ENCODE data around the gene ZDHHC7.

The ZDHHC7 gene

DNA sequence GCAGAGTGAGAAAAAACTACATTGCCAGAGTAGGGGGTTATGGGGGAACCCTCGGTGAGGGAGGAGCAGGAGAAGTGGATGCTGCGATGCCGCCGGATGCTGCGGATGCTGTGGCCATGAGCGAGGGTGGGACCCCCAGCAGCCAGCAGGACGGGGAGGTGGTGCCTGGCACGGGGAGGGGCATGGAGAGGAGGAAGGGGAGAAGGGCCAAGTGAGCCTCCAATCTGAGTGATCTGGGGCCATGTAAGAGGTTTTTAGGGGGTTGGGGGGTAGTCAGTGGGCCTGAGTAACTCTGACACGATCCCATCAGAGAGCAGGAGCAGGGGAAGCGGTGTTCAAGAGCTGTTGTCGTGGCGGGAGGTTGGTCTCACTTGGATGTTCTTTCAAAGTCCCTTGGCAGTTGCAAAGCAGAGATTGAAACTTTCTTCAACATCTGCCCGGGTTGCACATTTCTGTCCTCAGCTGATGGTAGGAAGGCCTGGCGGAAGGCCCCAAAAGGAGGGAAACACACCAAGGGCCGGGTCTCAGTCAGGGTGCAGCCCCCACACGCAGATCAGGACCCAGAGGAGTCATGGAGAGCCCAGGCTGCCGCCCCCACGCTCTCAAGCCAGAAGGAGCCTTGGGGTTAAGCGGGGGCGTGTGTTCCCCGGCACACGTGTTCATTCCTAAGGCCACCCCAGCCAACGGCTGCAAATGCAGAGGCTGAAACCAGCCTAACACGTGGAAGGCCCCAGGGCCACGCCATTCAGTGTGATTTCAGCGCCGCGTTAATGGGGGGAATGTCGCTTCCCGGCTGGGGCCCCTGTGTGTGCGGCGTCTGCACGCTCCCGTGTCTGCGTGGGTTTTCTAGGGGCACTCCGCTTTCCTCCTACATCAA, 81.7 kb downstream of the ZDHHC7 start:
- Histone ChIP-seq H3K9me3 (ENCODE audit: control insufficient read depth in 1 of 2, low read length in 2 of 2) (no peaks in the 10 kb centered on the region), H3K4me1 (ENCODE audit: control insufficient read depth in 1 of 2, insufficient read depth in 2 of 2, low read length in 2 of 2) (peaks cover 13 to 25% of the 10 kb centered on the region in 2 donors), H3K36me3 (ENCODE audit: control insufficient read depth in 1 of 2, insufficient read depth in 2 of 2, low read length in 2 of 2) (no peaks in the 10 kb centered on the region), H3K27ac (ENCODE audit: low read length) (no peak overlapping the region), H3K27me3 (ENCODE audit: low read depth, low read length) (no peaks in the 10 kb centered on the region), H3K4me3 (ENCODE audit: low read depth in 1 of 2, low read length in 2 of 2) (no peak overlapping the region)

DNA sequence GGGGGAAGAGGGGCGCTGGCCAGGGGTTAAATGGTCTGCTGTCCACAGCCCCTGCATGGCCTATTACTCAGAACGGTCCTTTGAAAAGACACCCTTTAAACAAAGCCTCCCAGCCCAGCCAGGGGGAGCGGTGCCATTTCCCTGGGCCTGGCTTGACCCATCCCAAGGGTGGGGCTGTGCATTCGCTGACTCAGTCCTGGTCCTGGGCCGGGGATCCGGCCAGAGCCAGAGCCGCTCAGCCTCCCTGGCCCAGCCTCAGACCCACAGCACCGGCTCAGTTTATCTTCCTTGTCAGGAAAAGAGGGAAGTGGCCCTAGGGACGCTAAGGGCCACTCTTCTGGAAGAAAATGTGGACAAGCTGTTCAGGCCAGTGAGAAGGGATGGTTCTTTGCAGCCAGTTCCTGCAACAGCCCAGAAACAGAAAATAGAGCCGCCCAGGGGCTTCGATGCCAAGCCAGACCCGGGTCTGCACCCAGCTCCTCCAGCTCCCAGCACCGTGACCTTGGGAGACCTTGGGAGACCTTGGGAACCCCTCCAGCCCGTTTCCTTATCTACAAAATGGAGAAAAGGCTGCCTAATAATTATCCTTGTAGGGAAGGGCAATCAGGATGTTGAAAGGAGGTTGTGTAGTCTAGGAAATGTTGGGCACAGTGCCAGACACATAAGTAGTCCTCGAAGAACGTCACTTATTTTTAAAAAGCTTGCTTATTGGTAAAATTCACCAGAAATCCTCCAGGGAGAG, 82.5 kb downstream of the ZDHHC7 start:
- H3K36me3 ChIP-seq (ENCODE audit: control insufficient read depth in 1 of 2, insufficient read depth in 2 of 2, low read length in 2 of 2): no peaks in the 10 kb centered on the region
- peaks cover 13 to 33% of the 10 kb centered on the region in 2 donors for H3K4me1 ChIP-seq (ENCODE audit: control insufficient read depth in 1 of 2, insufficient read depth in 2 of 2, low read length in 2 of 2)
- no peaks in the 10 kb centered on the region for H3K9me3 ChIP-seq (ENCODE audit: control insufficient read depth in 1 of 2, low read length in 2 of 2)
- H3K27me3 ChIP-seq (ENCODE audit: low read depth, low read length): no peaks in the 10 kb centered on the region
- H3K4me3 ChIP-seq (ENCODE audit: low read depth in 1 of 2, low read length in 2 of 2): no peak overlapping the region
- no peak overlapping the region for H3K27ac ChIP-seq (ENCODE audit: low read length)

DNA sequence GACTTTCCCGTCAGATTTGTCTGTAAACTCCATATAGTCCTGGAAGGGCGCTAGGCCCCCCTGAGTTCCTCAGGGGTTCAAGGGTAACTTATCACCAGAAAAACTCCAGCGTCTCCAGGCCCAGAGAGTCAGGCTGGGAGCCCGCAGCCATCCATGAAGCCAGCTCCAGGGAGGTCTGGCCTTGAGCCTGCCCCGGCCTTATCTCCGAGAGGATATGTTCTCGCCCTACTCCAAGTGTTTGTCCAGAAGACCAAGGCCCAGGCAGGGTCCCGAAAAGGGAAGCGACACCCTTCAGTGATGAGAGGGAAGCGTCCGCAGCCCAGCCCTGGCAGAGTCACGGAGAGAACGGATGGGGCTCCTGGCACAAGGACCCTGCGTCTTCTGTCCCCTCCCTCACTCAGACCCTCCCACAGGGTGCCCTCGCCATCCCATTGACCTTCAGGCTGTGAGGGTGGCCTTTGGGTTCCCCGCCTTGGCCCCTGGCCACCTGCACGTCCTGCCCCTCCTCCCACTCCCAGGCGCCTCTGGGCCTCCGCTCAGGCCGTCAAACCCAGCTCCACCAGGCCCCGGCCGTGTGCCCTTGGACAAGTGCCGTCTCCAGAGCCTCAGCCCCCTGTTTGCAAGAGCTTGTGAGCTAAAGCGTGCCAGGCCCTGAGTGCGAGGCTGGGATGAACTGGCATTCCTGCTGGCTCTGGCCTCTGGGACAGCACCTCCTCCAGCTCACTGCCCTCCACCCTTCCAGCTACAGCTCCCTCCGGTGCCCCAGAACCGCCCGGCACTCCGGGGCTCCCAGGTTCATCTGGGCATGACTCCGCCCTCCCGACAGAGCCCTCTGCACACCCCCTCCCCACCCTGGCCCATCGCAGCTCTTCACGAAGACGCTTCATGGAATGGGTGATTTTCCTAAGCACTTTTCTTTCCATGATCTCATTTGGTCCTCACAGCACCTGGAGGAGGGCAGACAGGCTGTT, 83.4 kb downstream of the ZDHHC7 start:
- H3K27ac ChIP-seq (ENCODE audit: low read length): no peak overlapping the region
- H3K36me3 ChIP-seq (ENCODE audit: control insufficient read depth in 1 of 2, insufficient read depth in 2 of 2, low read length in 2 of 2): no peaks in the 10 kb centered on the region
- H3K4me1 ChIP-seq (ENCODE audit: control insufficient read depth in 1 of 2, insufficient read depth in 2 of 2, low read length in 2 of 2): peaks cover 13 to 42% of the 10 kb centered on the region in 2 donors
- no peak overlapping the region for H3K4me3 ChIP-seq (ENCODE audit: low read depth in 1 of 2, low read length in 2 of 2)
- no peaks in the 10 kb centered on the region for H3K9me3 ChIP-seq (ENCODE audit: control insufficient read depth in 1 of 2, low read length in 2 of 2)
- H3K27me3 ChIP-seq (ENCODE audit: low read depth, low read length): no peaks in the 10 kb centered on the region

DNA sequence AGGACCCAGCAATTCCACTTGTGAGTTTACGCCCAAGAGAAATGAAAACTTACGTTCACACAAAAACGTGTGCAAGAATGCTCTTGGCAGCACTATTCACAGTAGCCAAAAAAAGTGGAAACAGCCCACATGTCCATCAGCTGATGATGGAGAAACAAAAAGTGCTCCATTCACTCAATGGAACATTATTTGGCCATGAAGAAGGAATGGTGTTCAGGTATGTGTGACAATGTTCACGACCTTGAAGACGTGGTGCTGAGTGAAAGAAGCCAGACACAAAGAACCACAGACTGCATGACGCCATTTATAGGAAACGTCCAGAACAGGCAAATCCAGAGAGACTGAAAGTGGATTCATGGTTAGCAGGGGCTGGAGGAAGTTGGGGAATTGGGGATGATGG, 84.9 kb downstream of the ZDHHC7 start:
- Histone ChIP-seq H3K4me3 (ENCODE audit: low read depth in 1 of 2, low read length in 2 of 2) (no peak overlapping the region), H3K27me3 (ENCODE audit: low read depth, low read length) (no peaks in the 10 kb centered on the region), H3K9me3 (ENCODE audit: control insufficient read depth in 1 of 2, low read length in 2 of 2) (no peaks in the 10 kb centered on the region), H3K27ac (ENCODE audit: low read length) (no peak overlapping the region), H3K36me3 (ENCODE audit: control insufficient read depth in 1 of 2, insufficient read depth in 2 of 2, low read length in 2 of 2) (no peaks in the 10 kb centered on the region), H3K4me1 (ENCODE audit: control insufficient read depth in 1 of 2, insufficient read depth in 2 of 2, low read length in 2 of 2) (peaks cover 13 to 43% of the 10 kb centered on the region in 2 donors)

DNA sequence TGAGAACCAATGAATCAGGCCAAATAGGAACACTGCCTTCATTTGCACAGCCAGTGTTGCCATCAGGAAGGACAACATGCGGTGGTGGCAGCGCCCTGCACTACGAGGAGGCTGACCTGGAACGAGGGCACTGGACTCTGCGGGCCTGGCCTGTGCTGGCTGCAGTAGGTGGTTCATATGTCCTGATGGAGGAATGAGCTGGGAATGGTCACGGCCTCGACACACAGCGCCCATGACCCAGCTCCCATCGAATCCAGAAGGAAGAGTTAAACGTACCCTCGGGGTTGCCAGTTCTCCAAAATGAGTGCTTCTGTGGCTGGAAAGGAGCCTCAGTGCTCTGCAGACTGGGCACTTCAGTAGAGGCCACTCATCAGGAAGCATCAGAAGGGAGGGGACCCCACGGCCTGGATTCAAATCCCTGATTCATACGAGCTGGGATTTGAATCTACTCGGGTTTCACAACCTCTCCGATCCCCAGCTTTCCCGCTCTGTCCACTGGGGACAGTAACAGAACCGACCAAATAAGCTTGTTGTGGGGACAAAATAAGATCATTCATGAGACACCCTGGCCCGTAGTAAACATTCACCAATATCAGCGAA, 85.5 kb downstream of the ZDHHC7 start:
- Histone ChIP-seq H3K4me3 (ENCODE audit: low read depth in 1 of 2, low read length in 2 of 2) (no peak overlapping the region), H3K9me3 (ENCODE audit: control insufficient read depth in 1 of 2, low read length in 2 of 2) (no peaks in the 10 kb centered on the region), H3K4me1 (ENCODE audit: control insufficient read depth in 1 of 2, insufficient read depth in 2 of 2, low read length in 2 of 2) (peaks cover 13 to 43% of the 10 kb centered on the region in 2 donors), H3K27me3 (ENCODE audit: low read depth, low read length) (no peaks in the 10 kb centered on the region), H3K27ac (ENCODE audit: low read length) (no peak overlapping the region), H3K36me3 (ENCODE audit: control insufficient read depth in 1 of 2, insufficient read depth in 2 of 2, low read length in 2 of 2) (no peaks in the 10 kb centered on the region)

DNA sequence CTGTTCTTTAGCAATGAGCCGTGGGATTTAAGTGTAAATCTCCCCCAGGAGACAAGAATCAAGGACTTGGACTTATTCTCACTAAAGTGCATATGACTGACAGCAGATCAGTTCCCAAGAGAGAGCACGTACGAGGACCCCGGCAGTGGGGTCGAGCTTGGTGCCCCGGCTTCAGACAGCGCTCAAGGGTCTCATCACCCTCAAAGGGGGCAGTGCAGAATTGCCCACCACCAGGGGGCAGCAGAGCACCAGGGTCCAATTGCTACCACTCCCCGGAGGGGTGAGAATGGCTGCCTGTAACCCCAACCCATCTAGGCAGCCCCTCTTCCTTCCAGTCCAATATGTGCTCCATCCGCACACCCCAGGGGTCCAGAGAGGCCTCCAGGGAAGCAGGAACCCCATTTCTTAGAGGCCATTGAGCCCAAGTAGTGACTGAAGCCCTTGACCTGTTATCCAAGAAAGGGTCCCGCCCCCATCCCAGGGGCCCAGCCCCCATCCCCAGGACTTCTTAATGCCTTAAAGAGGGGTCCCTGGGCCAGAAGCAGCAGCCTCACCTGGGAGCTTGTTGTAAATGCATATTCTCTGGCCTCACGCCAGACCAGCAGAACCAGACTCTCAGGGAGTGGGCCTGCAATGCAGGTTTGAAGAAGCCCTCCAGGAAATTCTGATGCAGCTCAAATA, 86.1 kb downstream of the ZDHHC7 start:
- peaks cover 13 to 43% of the 10 kb centered on the region in 2 donors for H3K4me1 ChIP-seq (ENCODE audit: control insufficient read depth in 1 of 2, insufficient read depth in 2 of 2, low read length in 2 of 2)
- no peak overlapping the region for H3K27ac ChIP-seq (ENCODE audit: low read length)
- no peaks in the 10 kb centered on the region for H3K27me3 ChIP-seq (ENCODE audit: low read depth, low read length)
- H3K4me3 ChIP-seq (ENCODE audit: low read depth in 1 of 2, low read length in 2 of 2): no peak overlapping the region
- H3K9me3 ChIP-seq (ENCODE audit: control insufficient read depth in 1 of 2, low read length in 2 of 2): no peaks in the 10 kb centered on the region
- H3K36me3 ChIP-seq (ENCODE audit: control insufficient read depth in 1 of 2, insufficient read depth in 2 of 2, low read length in 2 of 2): no peaks in the 10 kb centered on the region

DNA sequence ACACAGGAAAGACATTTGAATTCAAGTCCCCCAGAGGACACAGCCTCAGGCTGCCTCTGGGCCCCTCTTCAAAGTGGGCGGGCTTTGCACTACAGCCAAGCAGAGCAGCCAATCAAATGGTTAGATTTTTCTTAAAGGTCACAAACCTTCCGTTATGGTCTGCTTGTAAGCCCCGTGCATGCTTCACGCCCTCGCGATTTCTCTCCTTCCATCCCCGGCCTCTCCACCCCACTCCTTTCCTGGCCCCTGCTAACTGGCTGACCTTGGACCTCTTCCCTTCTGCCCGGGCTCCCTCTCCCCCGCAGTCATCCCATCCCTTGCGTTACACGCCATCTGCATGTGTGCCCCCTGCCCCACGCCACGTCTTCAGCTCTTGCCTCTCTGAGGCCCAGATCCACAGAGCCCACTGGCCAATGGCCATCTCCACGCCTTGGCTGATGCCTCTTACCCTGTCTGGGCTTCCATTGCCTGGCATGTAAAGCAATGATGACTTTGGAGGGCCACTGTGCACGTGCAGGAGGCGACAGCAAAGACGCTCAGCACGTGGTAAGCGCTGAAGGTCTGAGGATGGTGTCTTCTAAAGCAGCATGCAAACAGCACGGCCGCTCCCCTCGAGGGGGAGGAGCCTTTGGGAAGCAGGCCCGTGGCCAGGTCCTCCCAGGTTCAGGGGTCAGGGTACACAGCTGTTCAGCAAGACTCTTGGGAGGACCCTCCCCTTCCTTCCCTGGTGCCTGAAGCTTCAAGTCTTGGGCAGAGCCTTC, 86.8 kb downstream of the ZDHHC7 start:
- Histone ChIP-seq H3K36me3 (ENCODE audit: control insufficient read depth in 1 of 2, insufficient read depth in 2 of 2, low read length in 2 of 2) (no peaks in the 10 kb centered on the region), H3K9me3 (ENCODE audit: control insufficient read depth in 1 of 2, low read length in 2 of 2) (no peaks in the 10 kb centered on the region), H3K27ac (ENCODE audit: low read length) (no peak overlapping the region), H3K27me3 (ENCODE audit: low read depth, low read length) (no peaks in the 10 kb centered on the region), H3K4me1 (ENCODE audit: control insufficient read depth in 1 of 2, insufficient read depth in 2 of 2, low read length in 2 of 2) (peaks cover 13 to 39% of the 10 kb centered on the region in 2 donors), H3K4me3 (ENCODE audit: low read depth in 1 of 2, low read length in 2 of 2) (no peak overlapping the region)

Data from muscle layer of duodenum (tissue), 2 donors.